AG04449 (cell line): ENCODE measurements around the gene DGKI.
A peak's percentile ranks its signal among the peaks of the same experiment; 100 is the strongest.

ENCODE experiments used
- CTCF ChIA-PET: fragments of 350-600 bp; formaldehyde crosslinking; extraction: SDS; loops from one replicate; lab custom pipeline; 2021; ENCODE audit warnings: antibody characterized with exemption; lab: Yijun Ruan, JAX
- POLR2A ChIA-PET: fragments of 400-600, 350-600 bp; formaldehyde crosslinking; extraction: SDS; loops from one replicate; lab custom pipeline; 2020; ENCODE audit warnings: antibody characterized with exemption, inconsistent platforms; lab: Yijun Ruan, JAX
- DNase-seq: peaks from one replicate; pipeline ENCODE4 v3.0.0-alpha.2; 2010; ENCODE audit warnings: low read depth, low spot score
- H3K4me3 ChIP-seq: 2 replicates; pipeline ENCODE4 v1.5.1; 2011; ENCODE audit warnings: low read depth, mild to moderate bottlenecking, control low read depth, low read length
- CTCF ChIP-seq: IDR thresholded peaks from one replicate; pipeline ENCODE4 v1.5.1; 2011; ENCODE audit warnings: mild to moderate bottlenecking, moderate library complexity, low read length, control low read depth, inconsistent platforms; ENCODE audit not compliant: insufficient read depth; ENCODE audit errors: missing control alignments

DGKI gene

GRCh38 chr7:137539111-137539715 is 307.6 kb downstream of the DGKI start:
- no peak for TF ChIP-seq CTCF
- ChIA-PET CTCF (interaction anchor here (0.6 to 1.4 kb wide), 3 partner anchors 7 to 53 kb away, joined by 3 to 7 read pairs (median 3); no protein-coding TSS in a partner anchor), POLR2A (interaction anchor here (1.2 kb wide), 1 partner anchor 19 kb away, joined by 3 read pairs; no protein-coding TSS in a partner anchor)
- H3K4me3 ChIP-seq, result no peak overlapping the region
- peak; percentile 73 for DNase-seq

DNA sequence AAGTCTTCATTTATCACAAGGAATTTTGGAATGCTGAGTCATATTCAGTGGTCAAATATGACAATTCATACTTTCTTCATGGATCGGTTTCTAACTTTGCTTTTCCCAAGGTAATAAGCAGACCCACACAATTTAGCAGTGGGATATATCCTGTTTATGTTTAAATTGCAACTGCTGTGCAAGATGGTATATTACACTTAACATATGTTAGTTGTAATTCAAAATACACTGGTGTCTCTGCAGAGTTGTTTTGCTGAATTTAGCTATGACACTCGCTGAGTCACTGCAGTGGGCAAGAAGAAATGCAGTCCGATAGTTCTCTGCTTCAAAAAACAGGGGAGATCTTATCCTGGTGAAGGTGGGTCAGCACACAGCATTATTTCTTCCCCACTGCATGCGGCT is 308.4 kb downstream of the DGKI start:
- CTCF ChIA-PET, result interaction anchor here (0.8 to 1.7 kb wide), 3 partner anchors 17 to 54 kb away, joined by 3 to 7 read pairs (median 5); no protein-coding TSS in a partner anchor
- peak; percentile 38 for DNase-seq
- POLR2A ChIA-PET, result interaction anchor here (1.2 kb wide), 1 partner anchor 18 kb away, joined by 3 read pairs; no protein-coding TSS in a partner anchor
- H3K4me3 ChIP-seq, result no peak overlapping the region; the same call in 1 of the 2 replicates
- no peak for TF ChIP-seq CTCF

DNA sequence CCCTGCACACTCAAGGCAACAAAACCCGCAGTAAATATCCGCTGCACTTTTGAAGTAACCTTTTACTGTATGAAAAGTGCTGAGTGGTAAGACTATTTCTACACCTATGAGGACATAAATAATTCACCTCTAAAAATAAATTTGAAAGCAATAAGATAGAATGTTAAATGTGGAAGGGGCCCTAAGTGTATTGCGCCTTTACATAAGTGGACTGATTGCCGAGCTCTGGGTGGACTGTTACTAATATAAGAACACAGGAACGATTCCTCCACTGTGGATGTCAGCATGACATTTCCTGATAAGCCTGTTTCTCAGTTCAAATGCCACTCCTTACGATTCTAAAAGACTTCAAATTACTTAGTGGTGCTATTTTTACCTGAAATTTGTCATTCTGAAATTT is 311.2 kb downstream of the DGKI start:
- H3K4me3 ChIP-seq, result no peak overlapping the region
- DNase-seq, result no peak
- ChIA-PET POLR2A (no interaction called here), CTCF (interaction anchor here (0.8 to 1.3 kb wide), 2 partner anchors 10 to 120 kb away, joined by 3 read pairs; no protein-coding TSS in a partner anchor)
- no peak for TF ChIP-seq CTCF

- DNase-seq, result no peak
- CTCF ChIA-PET, result interaction anchor here (0.6 kb wide), 1 partner anchor 8 kb away, joined by 3 read pairs; no protein-coding TSS in a partner anchor
- no peak for TF ChIP-seq CTCF
- POLR2A ChIA-PET, result no interaction called here
- H3K4me3 ChIP-seq, result no peak overlapping the region
Observed at GRCh38 chr7:137531671-137532070, 315.1 kb downstream of the DGKI start.

DNA sequence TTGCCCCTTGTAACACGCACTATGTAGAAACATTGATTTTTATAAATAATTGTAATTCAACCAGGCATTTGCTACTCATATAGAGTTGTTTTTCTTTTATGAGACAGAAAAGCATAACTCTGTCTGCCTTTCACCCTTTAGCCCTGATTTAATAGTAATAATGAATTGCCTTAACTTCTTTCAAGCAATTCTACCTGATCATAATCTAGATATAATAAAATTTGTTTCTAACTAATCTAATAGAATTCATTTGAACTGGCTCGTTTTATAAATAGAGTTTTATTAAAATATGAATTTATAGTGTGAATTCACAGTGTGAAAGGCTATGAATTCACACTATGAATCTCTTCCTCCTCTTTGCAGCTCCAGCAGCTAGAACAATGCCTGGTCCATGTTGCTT is 319.1 kb downstream of the DGKI start:
- TF ChIP-seq CTCF, result no peak
- H3K4me3 ChIP-seq, result no peak overlapping the region
- ChIA-PET POLR2A (no interaction called here), CTCF (no interaction called here)
- DNase-seq, result no peak

- ChIA-PET CTCF (no interaction called here), POLR2A (no interaction called here)
- no peak for DNase-seq
- no peak overlapping the region for H3K4me3 ChIP-seq
- TF ChIP-seq CTCF, result no peak
Observed at GRCh38 chr7:137523171-137523570, 323.6 kb downstream of the DGKI start.
